Right lobe of liver (tissue), 6 donors: ENCODE measurements around the gene INPP4A. TPM values are rescaled to one million over a fixed set of nuclear protein-coding genes. Genes with fewer than 3 reads are reported as not detected.

Experiments
- ATAC-seq, 4 donors: fragments of 200-7000 bp; cut with Tn5 transposase; one replicate each; pipeline ENCODE4 v1.9.1; 2020; ENCODE audit warnings: mild to moderate bottlenecking in 4 of 4, moderate library complexity in 4 of 4
- DNase-seq, 3 donors: peaks; one replicate each; pipeline ENCODE4 v3.0.0-alpha.2; 2020
- H3K27ac ChIP-seq, 3 donors: fragments of 200-600 bp; one replicate each; pipeline ENCODE4 v1.8.0; 2022
- H3K27me3 ChIP-seq, 2 donors: fragments of 200-600 bp; one replicate each; pipeline ENCODE4 v1.8.0; 2022
- H3K36me3 ChIP-seq, 4 donors: fragments of 200-600 bp; sonication (generic) in 1 of 4; one replicate each; pipeline versions ENCODE4 v1.5.1 to v1.8.0; 2017 to 2022; ENCODE audit warnings: control low read depth in 1 of 4
- H3K4me1 ChIP-seq, 4 donors: fragments of 200-600 bp; sonication (generic) in 1 of 4; one replicate each; pipeline versions ENCODE4 v1.5.1 to v1.8.0; 2017 to 2022; ENCODE audit warnings: control low read depth in 1 of 4
- H3K4me3 ChIP-seq, 3 donors: fragments of 200-600 bp; one replicate each; pipeline ENCODE4 v1.8.0; 2022
- H3K9me3 ChIP-seq, 4 donors: fragments of 200-600 bp; sonication (generic) in 1 of 4; one replicate each; pipeline versions ENCODE4 v1.5.1 to v1.8.0; 2017 to 2022; ENCODE audit warnings: control low read depth in 1 of 4
- CTCF ChIP-seq, 4 donors: fragments of 200-600 bp in 3 of 4; fragments of 450-650 bp in 1 of 4; IDR thresholded peaks; one replicate each; pipeline versions ENCODE4 v1.5.1 to v1.8.0; 2016 to 2022; ENCODE audit warnings: antibody characterized with exemption in 4 of 4, mild to moderate bottlenecking in 2 of 4
- POLR2A ChIP-seq: fragments of 450-650 bp; IDR thresholded peaks from one replicate; pipeline ENCODE4 v1.6.1; 2017; ENCODE audit warnings: antibody characterized with exemption, mild to moderate bottlenecking
- WGBS: methylation state at CpG from one replicate; pipeline ENCODE4 v1.1.6; 2018; ENCODE audit warnings: low coverage, low lambda C conversion rate; ENCODE audit not compliant: insufficient coverage; ENCODE audit errors: missing lambda C conversion rate; 5-methylcytosine and 5-hydroxymethylcytosine counted together
- intact Hi-C, 2 donors: fragments of 100-400 bp; cut with DNase I; formaldehyde crosslinking; loops; one replicate each; pipeline versions ENCODE4 v1.11.2 to v1.14.1; 2022
- total RNA-seq, 6 experiments: library from RNA; depleted of rRNA in 2 of 6; stranded (reverse); fragments of >200 nt in 2 of 6; fragmentation: NEBNext Ultra II Directional in 3 of 6; extraction: Animal tissue kit (Norgen Biotek cat#: 25700) in 3 of 6; gene quantifications; one replicate each; pipeline versions ENCODE4 v1.1.0 to v1.2.4, GENCODE V29; 2016 to 2023
- donor health status: DM: no; HTN: yes; CAD: no.
- donor health status: DM: no; HTN: no; CAD: no.
- donor health status: DM: no; HTN: no; CAD: no.
- donor health status: DM: no; HTN: yes; CAD: no.
- donor health status: DM: no; HTN: yes; CAD: no.

INPP4A gene
- total RNA-seq, 6 experiments from 2014 or later = 6.5 to 10.4 (median 8.0) TPM

DNA sequence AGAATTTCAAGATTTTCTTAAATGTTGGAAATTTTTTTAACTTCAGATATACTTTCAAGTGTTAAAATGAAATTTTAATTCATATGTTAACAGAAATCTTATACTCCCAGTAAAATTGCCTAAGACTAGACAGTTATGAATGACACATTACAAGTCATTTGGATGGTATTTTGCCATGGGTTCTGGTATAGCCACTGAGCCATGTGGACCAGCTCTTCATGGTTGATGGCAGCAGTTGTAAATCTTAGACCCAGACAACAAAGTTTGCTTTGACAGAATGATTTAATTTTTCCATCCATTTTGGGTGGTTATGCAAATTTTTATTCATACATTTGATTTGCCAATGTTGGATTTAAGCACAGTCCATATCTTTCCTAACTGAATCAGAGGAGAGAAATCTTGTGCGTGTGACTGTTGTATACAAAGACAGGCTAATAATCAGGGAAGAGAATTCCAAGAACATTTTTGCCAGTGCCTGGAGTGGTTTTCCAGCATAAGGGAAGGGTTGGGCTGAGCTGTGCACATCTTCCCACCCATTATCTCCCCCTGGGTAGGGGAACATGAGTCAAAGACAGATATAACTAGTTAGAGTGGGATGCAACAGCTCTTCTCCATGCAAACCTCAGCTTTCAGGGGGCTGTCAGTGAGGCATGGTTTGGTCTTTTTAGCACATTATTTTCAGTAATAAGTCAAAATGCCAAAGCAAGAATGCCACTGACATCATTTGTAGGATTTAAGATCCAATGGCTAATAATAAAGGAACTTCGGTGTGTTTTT is 28.1 kb upstream of the INPP4A start:
- no peaks in the 10 kb centered on the region for H3K9me3 ChIP-seq
- ATAC-seq (no peak), DNase-seq (no peak)
- no peak overlapping the region for H3K27ac ChIP-seq
- intact Hi-C loops = no loop called here
- H3K36me3 ChIP-seq = no peaks in the 10 kb centered on the region
- TF ChIP-seq CTCF (IDR thresholded peaks at IDR 0.05) (no peak), POLR2A (no peak)
- H3K27me3 ChIP-seq = no peaks in the 10 kb centered on the region
- no peak overlapping the region for H3K4me3 ChIP-seq
- no peaks in the 10 kb centered on the region for H3K4me1 ChIP-seq
- whole genome bisulfite sequencing = 100% methylated on average over 2 of the region's 2 CpGs

DNA sequence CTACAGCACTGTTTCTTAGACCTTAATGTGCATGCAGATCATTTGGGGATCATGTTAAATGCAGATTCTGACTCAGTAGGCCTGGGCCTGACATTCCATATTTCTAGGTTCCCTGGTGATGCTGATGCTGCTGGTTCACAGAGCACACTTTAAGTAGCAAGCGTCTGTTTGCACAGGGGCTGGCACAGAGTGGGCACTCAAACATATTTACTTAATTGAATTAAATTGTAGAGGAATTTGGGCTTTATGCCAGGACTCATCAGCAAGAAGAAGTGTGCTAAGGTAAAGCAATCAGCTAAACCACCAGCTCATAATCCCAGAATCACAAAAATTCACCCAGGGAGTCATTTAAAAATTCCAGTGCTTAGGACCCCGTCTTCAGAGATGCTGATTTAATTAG is 25.1 kb upstream of the INPP4A start:
- Histone ChIP-seq H3K9me3 (no peaks in the 10 kb centered on the region), H3K36me3 (no peaks in the 10 kb centered on the region), H3K4me1 (no peaks in the 10 kb centered on the region), H3K27ac (no peak overlapping the region), H3K4me3 (no peak overlapping the region), H3K27me3 (no peaks in the 10 kb centered on the region)
- 69% methylated on average over 2 of the region's 2 CpGs for WGBS
- intact Hi-C loops = no loop called here
- DNase-seq (no peak), ATAC-seq (no peak)
- no peak for TF ChIP-seq POLR2A
- no peak for TF ChIP-seq CTCF (IDR thresholded peaks at IDR 0.05)

GRCh38 chr2:98419977-98420725 is 24.5 kb upstream of the INPP4A start:
- no peaks in the 10 kb centered on the region for H3K36me3 ChIP-seq
- no peak overlapping the region for H3K27ac ChIP-seq
- H3K4me1 ChIP-seq = no peaks in the 10 kb centered on the region
- no peak for TF ChIP-seq CTCF (IDR thresholded peaks at IDR 0.05)
- TF ChIP-seq POLR2A = no peak
- intact Hi-C loops = no loop called here
- H3K9me3 ChIP-seq = no peaks in the 10 kb centered on the region
- no peaks in the 10 kb centered on the region for H3K27me3 ChIP-seq
- DNase-seq = no peak
- no peak overlapping the region for H3K4me3 ChIP-seq
- ATAC-seq = peak in 3 of 4 donors; percentile 33 to 75 (median 65)
- WGBS = 36% methylated on average over 5 of the region's 6 CpGs

DNA sequence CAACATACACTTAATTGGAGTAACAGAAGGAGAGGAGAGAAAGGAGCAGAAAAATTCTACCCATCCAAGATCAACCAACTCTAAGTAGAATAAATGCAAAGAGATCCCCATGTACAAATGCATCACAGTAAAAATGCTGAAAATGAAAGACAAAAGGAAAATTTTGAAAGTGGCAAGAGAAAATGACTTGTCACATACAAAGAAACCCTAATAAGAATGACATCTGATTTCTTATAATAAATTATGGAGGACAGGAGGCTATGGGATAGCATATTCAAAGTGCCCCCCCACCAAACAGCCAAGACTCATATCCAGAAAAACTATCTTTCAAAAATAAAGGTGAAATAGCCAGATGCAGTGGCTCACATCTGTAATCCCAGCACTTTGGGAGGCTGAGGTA is 22.2 kb upstream of the INPP4A start:
- H3K27me3 ChIP-seq = no peaks in the 10 kb centered on the region
- H3K4me1 ChIP-seq = no peaks in the 10 kb centered on the region
- DNase-seq (no peak), ATAC-seq (no peak)
- intact Hi-C loops = no loop called here
- TF ChIP-seq POLR2A (no peak), CTCF (IDR thresholded peaks at IDR 0.05) (no peak)
- H3K36me3 ChIP-seq = no peaks in the 10 kb centered on the region
- H3K27ac ChIP-seq = no peak overlapping the region
- no peak overlapping the region for H3K4me3 ChIP-seq
- H3K9me3 ChIP-seq = no peaks in the 10 kb centered on the region
